GM21576 (cell line): ENCODE results near the gene SDSL.

Experiments
- ATAC-seq: cut with Tn5 transposase; IDR thresholded peaks from one replicate; pipeline ENCODE4 v1.9.1; 2021; ENCODE audit warnings: mild to moderate bottlenecking, moderate library complexity; ENCODE audit not compliant: unreplicated experiment

Gene SDSL, protein sequence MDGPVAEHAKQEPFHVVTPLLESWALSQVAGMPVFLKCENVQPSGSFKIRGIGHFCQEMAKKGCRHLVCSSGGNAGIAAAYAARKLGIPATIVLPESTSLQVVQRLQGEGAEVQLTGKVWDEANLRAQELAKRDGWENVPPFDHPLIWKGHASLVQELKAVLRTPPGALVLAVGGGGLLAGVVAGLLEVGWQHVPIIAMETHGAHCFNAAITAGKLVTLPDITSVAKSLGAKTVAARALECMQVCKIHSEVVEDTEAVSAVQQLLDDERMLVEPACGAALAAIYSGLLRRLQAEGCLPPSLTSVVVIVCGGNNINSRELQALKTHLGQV

GRCh38 chr12:113422030-113422885 is at the start of gene SDSL:
Gene SDSL (plus strand): TSS chr12:113422380. CDS start chr12:113427983, 5,603 bp downstream.
- peak; percentile 83 for ATAC-seq

GRCh38 chr12:113373440-113373839 is 48.7 kb upstream of the SDSL start:
- ATAC-seq: no peak

DNA sequence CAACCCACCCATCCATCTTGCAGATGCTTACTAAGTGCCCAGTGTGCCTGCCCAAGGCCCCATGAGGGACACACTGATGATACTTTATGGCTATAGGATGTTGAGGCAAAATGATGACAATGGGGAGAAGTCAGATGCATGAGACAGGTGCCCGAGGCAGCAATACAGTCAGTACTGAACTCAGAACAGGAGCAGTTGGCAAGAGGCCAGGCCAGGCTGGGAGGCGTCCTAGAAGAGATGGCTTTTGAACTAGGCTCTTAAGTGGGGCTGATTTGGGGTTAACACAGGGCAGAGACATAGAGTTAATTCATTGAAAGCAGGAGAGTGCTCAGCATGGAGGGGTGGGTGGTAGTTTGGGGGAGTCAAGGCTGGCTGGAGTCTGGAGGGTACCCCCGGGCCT is 48.2 kb upstream of the SDSL start:
- no peak for ATAC-seq

DNA sequence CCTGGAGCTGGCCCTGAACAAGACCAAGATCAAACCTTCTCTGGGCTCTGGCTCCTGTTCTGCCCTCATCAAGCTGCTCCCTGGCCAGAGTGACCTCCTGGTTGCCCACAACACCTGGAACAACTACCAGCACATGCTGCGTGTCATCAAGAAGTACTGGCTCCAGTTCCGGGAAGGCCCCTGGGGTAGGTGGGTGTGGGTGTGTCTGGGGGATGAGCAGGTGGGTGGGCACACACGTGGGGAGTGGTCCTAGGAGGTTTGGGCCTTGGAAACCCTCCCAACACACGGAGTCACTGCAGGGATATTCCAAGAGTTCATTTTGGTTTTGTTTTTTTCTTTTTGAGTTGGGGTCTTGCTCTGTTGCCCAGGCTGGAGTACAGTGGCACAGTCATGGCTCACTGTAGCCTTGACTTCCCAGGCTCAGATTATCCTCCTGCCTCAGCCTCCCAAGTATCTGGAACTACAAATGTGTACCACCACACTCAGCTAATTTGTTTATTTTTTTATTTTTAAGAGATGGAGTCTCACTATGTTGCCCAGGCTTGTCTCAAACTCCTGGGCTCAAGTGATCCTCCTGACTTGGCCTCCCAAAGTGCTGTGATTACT is 47.3 kb upstream of the SDSL start:
- no peak for ATAC-seq

DNA sequence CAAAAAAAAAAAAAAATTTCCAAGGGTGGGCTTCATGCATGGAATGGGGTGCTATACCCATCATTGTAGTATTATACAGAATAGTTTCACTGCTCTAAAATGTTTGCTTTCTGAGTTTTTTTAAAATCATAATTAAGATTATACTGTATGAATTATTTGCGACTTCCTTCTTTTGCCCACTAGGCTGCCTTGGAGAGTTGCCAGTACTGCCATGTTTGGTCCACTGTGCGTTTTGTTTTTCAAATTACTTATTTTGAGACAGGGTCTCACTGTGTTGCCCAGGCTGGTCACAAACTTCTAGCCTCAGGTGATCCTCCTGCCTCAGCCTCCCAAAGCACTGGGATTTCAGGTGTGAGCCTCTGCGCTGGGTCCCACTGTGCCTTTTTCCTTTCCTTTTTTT is 43.9 kb upstream of the SDSL start:
- ATAC-seq: no peak

- ATAC-seq: no peak
Measured at GRCh38 chr12:113381220-113381619, 41.0 kb upstream of the SDSL start.

- ATAC-seq: no peak
Measured at GRCh38 chr12:113382206-113382605, 40.0 kb upstream of the SDSL start.

GRCh38 chr12:113384778-113385177 is 37.4 kb upstream of the SDSL start:
- ATAC-seq: no peak

DNA sequence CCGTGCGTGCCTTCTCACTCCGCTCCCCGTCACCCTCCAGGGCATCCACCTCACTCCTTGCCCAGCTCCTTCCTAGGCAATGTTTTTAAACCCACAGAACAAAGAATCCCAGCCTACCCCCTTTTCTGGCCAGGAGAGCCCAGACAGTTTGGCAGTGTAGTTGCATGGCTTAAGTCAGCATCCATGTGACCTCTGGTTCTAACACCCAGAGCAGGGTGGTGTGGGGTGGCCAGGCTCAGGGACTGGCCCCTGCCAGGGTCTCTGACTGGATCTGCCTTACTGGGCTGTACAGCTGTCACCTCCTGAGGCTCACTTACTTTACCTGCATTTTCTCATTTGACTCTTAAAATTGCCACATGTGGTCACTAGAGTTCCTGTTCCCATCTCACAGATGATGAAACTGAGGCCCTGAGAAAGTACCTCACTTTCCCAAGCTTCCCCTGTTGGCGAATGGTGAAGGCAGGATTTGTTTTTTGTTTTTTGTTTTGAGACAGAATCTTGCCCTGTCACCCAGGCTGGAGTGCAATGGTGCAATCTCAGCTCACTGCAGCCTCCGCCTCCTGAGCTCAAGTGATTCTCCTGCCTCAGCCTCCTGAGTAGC is 36.8 kb upstream of the SDSL start:
- ATAC-seq: no peak

DNA sequence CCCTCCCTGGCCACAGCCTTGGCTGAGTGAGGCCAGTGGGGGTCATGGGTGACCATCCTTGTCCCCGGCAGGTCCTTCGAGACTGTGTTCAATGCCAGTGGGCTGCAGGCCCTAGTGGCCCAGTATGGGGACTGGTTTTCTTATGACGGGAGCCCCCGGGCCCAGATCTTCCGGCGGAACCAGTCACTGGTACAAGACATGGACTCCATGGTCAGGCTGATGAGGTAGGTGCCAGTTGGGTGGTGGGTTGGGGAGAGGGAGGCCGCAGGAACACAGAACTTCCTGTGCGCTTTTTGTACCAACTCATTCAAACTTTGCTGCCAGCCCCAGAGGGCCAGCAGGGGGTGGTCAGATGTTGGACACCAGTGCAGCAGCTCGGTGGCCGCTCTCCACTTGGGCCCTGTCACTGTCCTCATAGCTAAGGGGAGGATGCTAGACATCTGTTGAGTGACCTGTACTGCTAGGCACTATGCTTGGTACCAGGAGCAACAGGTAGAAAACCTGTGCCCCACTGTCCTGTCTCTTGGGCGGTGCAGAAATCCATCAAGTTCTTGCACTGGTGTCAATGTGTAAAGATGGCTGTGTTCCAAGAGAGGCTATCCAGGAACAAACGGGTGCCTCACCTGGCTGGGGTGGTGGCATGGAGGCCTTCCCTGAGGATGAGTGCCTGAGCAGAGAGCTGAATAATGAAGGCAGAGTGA is 35.2 kb upstream of the SDSL start:
- ATAC-seq: no peak

- ATAC-seq: no peak
Measured at GRCh38 chr12:113387631-113388030, 34.5 kb upstream of the SDSL start.

- no peak for ATAC-seq
Measured at GRCh38 chr12:113388351-113388750, 33.8 kb upstream of the SDSL start.

DNA sequence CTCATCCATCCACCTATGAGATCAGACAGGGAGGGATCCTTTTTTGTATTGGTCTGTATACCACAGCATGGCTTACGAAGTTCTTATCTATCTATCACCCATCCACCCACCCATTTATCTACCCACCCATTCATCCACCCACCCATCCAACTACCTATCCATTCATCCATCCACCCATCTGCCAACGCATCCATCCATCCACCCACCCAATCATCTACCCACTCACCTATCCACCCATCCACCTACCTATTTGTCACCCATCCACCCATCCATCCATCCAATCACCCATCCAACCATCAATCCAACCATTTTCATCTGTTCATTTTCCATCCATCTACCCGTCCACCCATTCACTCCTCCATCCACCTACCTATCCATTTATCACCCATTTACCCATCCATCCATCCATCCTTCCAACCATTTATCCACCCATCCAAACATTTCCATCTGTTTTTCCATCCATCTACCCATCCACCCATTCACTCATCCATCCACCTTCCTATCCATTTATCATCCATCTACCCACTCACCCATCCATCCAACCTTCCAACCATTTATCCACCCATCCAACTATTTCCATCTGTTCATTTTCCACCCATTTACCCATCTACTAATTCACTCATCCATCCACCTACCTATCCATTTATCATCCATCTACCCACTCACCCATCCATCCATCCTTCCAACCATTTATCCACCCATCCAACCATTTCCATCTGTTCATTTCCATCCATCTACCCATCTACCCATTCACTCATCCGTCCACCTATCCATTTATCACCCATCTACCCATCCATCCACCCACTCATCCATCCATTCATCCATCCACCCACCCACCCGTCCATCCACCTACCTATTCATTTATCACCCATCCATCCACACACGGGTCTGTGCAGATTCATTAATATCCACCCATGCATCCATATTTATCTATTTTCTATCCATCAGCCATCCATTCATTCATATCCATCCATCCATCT is 31.8 kb upstream of the SDSL start:
- ATAC-seq: no peak

DNA sequence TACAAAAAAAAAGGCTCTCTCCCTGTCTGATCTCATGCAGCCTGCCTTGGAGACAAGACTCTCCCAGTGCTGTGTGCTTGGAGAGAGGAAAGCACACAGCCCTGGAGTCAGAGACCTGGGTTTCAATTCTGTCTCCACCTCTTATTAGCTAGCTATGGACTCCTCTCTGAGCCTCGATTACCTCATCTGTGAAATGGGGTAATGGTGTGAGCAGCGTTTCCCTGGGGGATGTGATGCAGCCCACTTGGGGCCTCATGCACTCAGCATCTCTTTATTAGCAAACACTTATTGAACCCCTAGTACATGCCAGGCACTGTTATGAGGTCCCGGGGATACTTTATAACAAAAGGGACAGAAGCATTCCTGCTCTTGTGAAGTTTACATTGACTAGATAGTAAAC is 31.0 kb upstream of the SDSL start:
- ATAC-seq: no peak

GRCh38 chr12:113391650-113392337 is 30.4 kb upstream of the SDSL start:
- ATAC-seq: no peak

DNA sequence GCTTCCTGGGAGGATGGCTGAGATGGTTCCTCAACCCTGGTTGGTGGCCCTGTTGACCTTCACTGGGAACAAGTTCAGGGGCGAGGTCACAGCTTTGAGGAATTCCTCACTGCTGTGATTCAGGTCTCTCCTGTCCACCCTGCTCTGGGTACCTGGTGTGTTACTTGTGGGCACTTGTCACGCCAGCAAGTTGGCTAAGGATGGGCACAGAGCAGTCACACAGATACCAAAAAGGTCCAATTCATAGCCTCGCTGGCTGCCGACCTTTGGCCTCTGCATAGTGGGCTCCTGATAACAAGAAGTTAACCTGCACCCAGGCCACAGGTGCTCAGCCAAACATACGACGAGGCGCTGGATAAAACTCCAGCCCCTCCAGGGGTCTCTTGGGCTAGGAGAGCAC is 29.7 kb upstream of the SDSL start:
- no peak for ATAC-seq

DNA sequence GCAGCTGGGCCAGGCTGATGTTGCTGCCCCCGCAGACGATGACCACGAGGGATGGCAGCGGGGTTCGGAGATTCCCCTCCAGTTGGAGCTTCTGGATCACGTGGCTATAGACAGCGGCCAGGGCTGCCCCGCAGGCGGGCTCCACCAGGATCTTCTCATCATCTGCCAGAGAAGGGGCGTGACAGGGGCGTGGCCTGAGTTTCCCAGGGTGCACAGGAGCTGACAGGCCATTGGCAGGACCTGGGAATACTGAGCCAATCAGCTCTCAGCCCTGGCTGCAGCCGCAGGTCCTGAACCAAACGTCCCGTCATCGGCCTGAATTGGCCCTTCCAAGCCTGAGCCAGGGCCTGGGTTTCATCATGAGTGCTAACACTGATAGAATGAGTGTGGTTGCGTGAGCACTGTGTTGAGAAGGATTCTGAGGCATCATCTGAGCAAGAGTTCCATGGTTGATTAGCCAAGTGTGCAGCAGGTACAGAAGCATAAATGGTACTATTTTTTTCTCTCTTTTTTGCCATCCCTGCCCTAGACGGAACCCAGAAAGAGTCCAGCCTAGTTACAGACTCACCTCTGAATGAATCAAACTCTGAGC is 29.1 kb upstream of the SDSL start:
- no peak for ATAC-seq

GRCh38 chr12:113393749-113394148 is 28.4 kb upstream of the SDSL start:
- ATAC-seq: no peak

GRCh38 chr12:113395119-113395518 is 27.1 kb upstream of the SDSL start:
- no peak for ATAC-seq
